OCI-LY3 (cell line): ENCODE measurements around the gene NHLRC1.

Source experiments
- H2AFZ ChIP-seq: fragments of 200-600, 300-600 bp; shearing (Covaris generic); 2 replicates; pipeline ENCODE4 v1.6.0; 2014; ENCODE audit warnings: antibody characterized with exemption, low read depth, low read length
- H3K27ac ChIP-seq: fragments of 200-600, 300-600 bp; sonication (generic); 2 replicates; pipeline ENCODE4 v1.5.1; 2014; ENCODE audit warnings: mild to moderate bottlenecking, low read length, moderate library complexity, mixed read lengths
- H3K27me3 ChIP-seq: fragments of 200-600, 300-600 bp; sonication (generic); 2 replicates; pipeline ENCODE4 v1.6.1; 2014; ENCODE audit warnings: low read depth, low read length, mixed read lengths
- H3K36me3 ChIP-seq: fragments of 200-600, 300-600 bp; sonication (generic); replicated peaks from 2 replicates; pipeline ENCODE3; 2014; ENCODE audit warnings: low read depth, low read length, mixed read lengths
- H3K4me1 ChIP-seq: fragments of 300-600, 200-600 bp; sonication (generic); 2 replicates; pipeline ENCODE4 v1.6.1; 2014; ENCODE audit warnings: low read length, mixed read lengths
- H3K4me2 ChIP-seq: fragments of 200-600, 300-600 bp; sonication (generic); 2 replicates; pipeline ENCODE4 v1.6.1; 2014; ENCODE audit warnings: low read length, mixed read lengths
- H3K4me3 ChIP-seq: fragments of 300-600, 200-600 bp; sonication (generic); 2 replicates; pipeline ENCODE4 v1.5.1; 2014; ENCODE audit warnings: antibody characterized with exemption, mild to moderate bottlenecking, low read length, moderate library complexity
- H3K79me2 ChIP-seq: fragments of 300-600, 200-600 bp; shearing (Covaris generic); 2 replicates; pipeline ENCODE4 v1.6.1; 2014; ENCODE audit warnings: mild to moderate bottlenecking, low read length, mixed read lengths
- H3K9ac ChIP-seq: fragments of 300-600, 200-600 bp; shearing (Covaris generic); 2 replicates; pipeline ENCODE4 v1.6.0; 2014; ENCODE audit warnings: mild to moderate bottlenecking, low read length, moderate library complexity
- H3K9me3 ChIP-seq: fragments of 200-600, 300-600 bp; shearing (Covaris generic); 2 replicates; pipeline ENCODE4 v1.6.1; 2014; ENCODE audit warnings: low read length, mixed read lengths; ENCODE audit not compliant: insufficient read depth
- H4K20me1 ChIP-seq: fragments of 200-600, 300-600 bp; sonication (generic); 2 replicates; pipeline ENCODE4 v1.6.1; 2016; ENCODE audit warnings: low read length, mixed read lengths; ENCODE audit not compliant: insufficient read depth
- EZH2phosphoT487 ChIP-seq: fragments of 200-600 bp; shearing (Covaris generic); IDR thresholded peaks from 2 replicates; pipeline ENCODE4 v1.6.1; 2018; ENCODE audit warnings: antibody characterized with exemption, mixed run types, low read depth
- TF ChIP-seq, protein P1 (sequence below): fragments of 200-600, 300-600 bp; sonication (generic); IDR thresholded peaks from 2 replicates; pipeline ENCODE4 v1.5.1; 2014; ENCODE audit warnings: antibody characterized with exemption, low read length, low read depth

NHLRC1 gene

DNA sequence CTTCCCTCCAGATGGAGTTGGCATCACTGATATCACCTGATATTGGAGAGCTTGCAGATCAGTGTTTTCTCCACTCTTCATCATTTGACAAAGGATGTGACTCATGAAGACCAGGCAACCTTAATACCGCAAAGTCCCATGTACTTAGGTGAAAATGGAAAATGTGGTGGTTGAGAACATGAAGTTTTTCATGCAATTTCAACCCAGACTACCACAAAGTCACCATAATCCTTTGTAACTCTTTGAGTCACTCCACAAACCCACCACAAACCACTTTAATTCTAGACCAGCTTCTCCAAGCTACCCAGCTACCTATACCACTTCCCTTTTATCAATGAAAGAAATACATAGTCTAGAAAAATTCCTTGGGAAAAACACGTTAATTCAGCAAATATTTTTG is 7.1 kb downstream of the NHLRC1 start:
- no peak overlapping the region for H3K4me2 ChIP-seq
- H3K9me3 ChIP-seq, result no peaks in the 10 kb centered on the region
- no peaks in the 10 kb centered on the region for H4K20me1 ChIP-seq
- H3K4me1 ChIP-seq, result no peaks in the 10 kb centered on the region
- peaks cover 10% of the 10 kb centered on the region for H3K27me3 ChIP-seq
- H3K36me3 ChIP-seq, result no peaks in the 10 kb centered on the region
- H2AFZ ChIP-seq, result no peak overlapping the region
- no peaks in the 10 kb centered on the region for H3K79me2 ChIP-seq
- TF ChIP-seq EZH2phosphoT487, result no peak
- TF ChIP-seq, protein P1, sequence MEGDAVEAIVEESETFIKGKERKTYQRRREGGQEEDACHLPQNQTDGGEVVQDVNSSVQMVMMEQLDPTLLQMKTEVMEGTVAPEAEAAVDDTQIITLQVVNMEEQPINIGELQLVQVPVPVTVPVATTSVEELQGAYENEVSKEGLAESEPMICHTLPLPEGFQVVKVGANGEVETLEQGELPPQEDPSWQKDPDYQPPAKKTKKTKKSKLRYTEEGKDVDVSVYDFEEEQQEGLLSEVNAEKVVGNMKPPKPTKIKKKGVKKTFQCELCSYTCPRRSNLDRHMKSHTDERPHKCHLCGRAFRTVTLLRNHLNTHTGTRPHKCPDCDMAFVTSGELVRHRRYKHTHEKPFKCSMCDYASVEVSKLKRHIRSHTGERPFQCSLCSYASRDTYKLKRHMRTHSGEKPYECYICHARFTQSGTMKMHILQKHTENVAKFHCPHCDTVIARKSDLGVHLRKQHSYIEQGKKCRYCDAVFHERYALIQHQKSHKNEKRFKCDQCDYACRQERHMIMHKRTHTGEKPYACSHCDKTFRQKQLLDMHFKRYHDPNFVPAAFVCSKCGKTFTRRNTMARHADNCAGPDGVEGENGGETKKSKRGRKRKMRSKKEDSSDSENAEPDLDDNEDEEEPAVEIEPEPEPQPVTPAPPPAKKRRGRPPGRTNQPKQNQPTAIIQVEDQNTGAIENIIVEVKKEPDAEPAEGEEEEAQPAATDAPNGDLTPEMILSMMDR, result no peak
- no peak overlapping the region for H3K9ac ChIP-seq
- H3K27ac ChIP-seq, result no peak overlapping the region
- H3K4me3 ChIP-seq, result no peak overlapping the region

DNA sequence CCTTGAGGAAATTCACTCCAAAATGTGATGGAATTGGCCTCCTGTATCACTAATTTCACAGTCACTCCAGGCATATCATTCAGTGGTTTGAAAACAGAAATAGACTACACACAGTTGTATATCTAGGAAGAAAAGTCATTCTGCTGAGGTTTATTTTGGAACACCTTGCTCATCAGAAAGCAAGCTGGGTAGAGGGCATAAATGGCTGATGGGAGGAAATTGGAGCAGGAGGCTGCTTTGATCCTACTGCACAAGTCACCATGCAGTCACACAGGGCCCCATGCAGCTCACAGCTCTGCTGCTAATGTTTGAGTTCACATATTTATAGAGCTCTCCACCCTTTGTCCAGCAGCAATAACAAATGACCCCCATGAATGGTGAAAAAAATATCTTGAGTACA is 12.3 kb downstream of the NHLRC1 start:
- H2AFZ ChIP-seq, result no peak overlapping the region
- H3K4me1 ChIP-seq, result no peaks in the 10 kb centered on the region
- no peak overlapping the region for H3K4me2 ChIP-seq
- no peak for TF ChIP-seq EZH2phosphoT487
- TF ChIP-seq, protein P1, result no peak
- no peaks in the 10 kb centered on the region for H3K9me3 ChIP-seq
- H4K20me1 ChIP-seq, result no peaks in the 10 kb centered on the region
- no peak overlapping the region for H3K9ac ChIP-seq
- H3K36me3 ChIP-seq, result no peaks in the 10 kb centered on the region
- no peaks in the 10 kb centered on the region for H3K27me3 ChIP-seq
- no peaks in the 10 kb centered on the region for H3K79me2 ChIP-seq
- no peak overlapping the region for H3K27ac ChIP-seq
- H3K4me3 ChIP-seq, result no peak overlapping the region

DNA sequence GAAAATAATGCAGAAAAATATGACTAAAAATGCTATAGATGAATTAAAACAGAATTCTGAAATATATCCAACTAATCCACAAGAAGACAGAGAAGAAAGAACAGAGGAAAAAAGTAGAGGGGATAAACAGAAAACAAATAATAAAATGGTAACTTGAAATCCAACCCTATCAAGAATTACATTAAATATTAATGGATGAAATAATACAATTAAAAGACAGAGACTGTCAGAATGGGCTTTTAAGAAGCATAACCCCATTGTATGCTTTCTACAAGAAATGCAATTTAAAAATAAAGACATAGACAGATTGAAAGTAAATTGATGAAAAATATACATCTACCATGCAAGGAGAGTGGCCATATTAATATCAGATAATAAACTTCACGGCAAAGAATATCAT is 15.4 kb downstream of the NHLRC1 start:
- no peak overlapping the region for H3K4me2 ChIP-seq
- H3K4me1 ChIP-seq, result no peaks in the 10 kb centered on the region
- H3K9ac ChIP-seq, result no peak overlapping the region
- H3K4me3 ChIP-seq, result no peak overlapping the region
- no peak overlapping the region for H2AFZ ChIP-seq
- H3K36me3 ChIP-seq, result no peaks in the 10 kb centered on the region
- H3K27me3 ChIP-seq, result no peaks in the 10 kb centered on the region
- H3K27ac ChIP-seq, result no peak overlapping the region
- TF ChIP-seq, protein P1, result no peak
- TF ChIP-seq EZH2phosphoT487, result no peak
- H3K9me3 ChIP-seq, result no peaks in the 10 kb centered on the region
- H4K20me1 ChIP-seq, result no peaks in the 10 kb centered on the region
- H3K79me2 ChIP-seq, result no peaks in the 10 kb centered on the region

DNA sequence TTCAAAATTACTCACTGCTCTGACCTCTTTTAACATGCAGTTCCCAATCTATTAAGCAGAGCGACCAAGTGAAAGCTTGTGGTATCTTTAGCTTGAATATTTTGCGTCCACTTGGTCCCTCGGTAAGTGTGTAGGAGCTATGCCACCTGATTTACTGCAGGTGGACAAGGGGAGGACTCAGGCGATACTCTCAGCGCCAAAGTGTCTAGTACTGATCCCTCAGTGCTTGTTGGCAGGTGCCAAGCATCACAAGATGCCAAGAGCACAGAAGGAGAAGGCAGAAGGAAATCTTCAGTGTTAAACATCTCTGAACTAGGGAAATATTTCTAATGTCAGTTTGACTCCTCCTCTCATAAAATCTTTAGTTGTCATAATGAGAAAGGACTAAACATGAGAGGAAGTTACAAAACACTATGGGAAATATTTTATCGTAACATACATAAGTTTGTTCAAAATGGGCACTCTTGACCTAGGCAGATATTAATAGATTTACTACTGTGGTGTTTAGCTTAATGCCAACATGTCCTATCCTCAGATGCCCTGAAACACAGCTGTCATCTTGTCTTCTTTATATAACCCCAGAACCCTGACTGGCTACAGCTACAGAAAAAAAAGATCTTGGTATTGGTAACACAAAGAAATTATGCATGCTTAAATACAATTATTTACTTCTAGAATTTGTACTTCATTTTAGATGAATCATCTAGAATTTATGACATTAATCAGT is 19.5 kb downstream of the NHLRC1 start:
- Histone ChIP-seq H3K27ac (no peak overlapping the region), H3K27me3 (no peaks in the 10 kb centered on the region), H2AFZ (no peak overlapping the region), H3K4me1 (no peaks in the 10 kb centered on the region), H3K4me3 (no peak overlapping the region), H4K20me1 (no peaks in the 10 kb centered on the region), H3K4me2 (no peak overlapping the region), H3K36me3 (no peaks in the 10 kb centered on the region), H3K9ac (no peak overlapping the region), H3K79me2 (no peaks in the 10 kb centered on the region), H3K9me3 (no peaks in the 10 kb centered on the region)
- TF ChIP-seq EZH2phosphoT487, result no peak
- TF ChIP-seq, protein P1, result no peak
